GM19455 (cell line): ENCODE measurements around the gene EXOG.
"Not testable (repeated sequence)": the region's sequence is repeated elsewhere in the genome, so short reads cannot be mapped to it uniquely, and the experiment has no call there.

Experiments
- ATAC-seq: cut with Tn5 transposase; IDR thresholded peaks from one replicate; pipeline ENCODE4 v1.9.1; 2021; ENCODE audit not compliant: unreplicated experiment

The EXOG gene

DNA sequence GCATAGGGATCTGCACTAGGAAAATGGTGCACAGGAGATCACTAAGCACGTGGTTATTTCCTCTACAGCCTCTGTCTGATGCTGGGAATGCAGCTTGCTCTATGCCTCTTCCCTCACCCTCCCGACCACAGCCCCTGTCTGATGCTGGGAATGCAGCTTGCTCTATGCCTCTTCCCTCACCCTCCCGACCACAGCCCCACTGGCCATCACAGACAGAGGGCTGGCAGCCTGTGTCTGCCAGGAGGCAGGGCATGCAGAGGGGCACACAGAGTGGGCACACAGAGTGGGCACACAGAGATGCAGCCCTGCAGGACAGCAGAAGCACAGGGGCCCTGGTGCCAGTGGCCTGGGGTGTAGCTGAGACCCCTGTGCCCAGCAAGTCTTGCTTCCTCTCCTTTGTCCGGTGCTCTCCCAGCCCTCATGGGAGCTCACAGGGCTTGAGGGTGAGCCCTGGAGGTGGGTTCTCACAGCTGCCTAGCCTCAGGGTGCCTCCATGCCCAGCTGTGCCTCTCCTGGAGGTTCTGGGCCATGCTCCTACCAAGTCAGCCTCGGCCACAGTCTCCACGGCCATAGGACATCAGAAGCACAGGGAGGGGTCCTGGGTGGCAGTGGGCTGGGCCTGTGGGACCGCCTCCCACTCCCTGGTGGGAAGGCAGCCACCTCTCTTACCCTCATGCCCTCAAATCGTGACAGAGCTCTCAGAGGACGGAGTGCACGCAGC lies 65.8 kb downstream of the EXOG start:
- no peak for ATAC-seq

GRCh38 chr3:38562467-38562925 lies 66.4 kb downstream of the EXOG start:
- ATAC-seq, result no peak

DNA sequence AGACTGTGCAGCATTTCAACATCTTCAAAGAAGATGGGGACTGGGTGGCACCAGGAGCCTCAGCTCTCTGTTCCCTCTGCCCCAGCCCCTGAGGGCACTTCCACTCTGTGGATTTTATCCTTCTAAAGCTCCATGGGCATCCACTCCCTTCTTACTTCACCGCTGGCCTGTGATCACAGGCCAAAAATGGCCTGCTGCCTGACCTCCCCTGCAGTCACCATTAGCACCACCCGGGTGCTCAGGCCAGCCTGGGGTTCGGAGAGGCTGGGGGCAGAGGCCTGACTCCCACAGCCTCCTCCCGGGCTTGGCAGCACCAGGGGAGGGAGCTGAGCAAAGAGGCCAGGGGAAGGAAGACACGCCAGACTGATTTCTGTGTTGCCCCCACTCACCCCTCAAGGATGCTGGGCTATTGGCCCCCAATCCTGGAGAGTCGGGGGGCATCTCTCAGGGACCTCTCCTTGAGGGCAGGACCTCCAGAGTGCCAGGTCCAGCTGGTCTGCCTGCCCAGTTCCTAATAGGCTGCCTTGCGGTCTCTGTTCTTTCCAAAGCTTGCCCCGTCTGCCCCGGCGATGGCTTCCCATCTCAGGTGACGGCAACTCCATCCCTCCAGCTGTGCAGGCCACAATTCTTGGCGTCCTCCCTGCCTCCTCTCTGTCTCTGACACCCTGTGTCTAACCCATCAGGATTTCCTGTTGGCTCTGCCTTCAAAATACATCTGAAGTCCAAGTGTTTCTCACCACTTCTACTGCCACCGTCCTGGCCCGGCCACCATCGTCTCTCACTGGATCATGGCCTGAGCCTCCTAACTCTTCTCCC lies 67.1 kb downstream of the EXOG start:
- ATAC-seq, result no peak

- ATAC-seq, result no peak
These were observed 67.7 kb downstream of the EXOG start for GRCh38 chr3:38563886-38564270.

GRCh38 chr3:38564631-38565338 lies 68.6 kb downstream of the EXOG start:
- no peak for ATAC-seq

DNA sequence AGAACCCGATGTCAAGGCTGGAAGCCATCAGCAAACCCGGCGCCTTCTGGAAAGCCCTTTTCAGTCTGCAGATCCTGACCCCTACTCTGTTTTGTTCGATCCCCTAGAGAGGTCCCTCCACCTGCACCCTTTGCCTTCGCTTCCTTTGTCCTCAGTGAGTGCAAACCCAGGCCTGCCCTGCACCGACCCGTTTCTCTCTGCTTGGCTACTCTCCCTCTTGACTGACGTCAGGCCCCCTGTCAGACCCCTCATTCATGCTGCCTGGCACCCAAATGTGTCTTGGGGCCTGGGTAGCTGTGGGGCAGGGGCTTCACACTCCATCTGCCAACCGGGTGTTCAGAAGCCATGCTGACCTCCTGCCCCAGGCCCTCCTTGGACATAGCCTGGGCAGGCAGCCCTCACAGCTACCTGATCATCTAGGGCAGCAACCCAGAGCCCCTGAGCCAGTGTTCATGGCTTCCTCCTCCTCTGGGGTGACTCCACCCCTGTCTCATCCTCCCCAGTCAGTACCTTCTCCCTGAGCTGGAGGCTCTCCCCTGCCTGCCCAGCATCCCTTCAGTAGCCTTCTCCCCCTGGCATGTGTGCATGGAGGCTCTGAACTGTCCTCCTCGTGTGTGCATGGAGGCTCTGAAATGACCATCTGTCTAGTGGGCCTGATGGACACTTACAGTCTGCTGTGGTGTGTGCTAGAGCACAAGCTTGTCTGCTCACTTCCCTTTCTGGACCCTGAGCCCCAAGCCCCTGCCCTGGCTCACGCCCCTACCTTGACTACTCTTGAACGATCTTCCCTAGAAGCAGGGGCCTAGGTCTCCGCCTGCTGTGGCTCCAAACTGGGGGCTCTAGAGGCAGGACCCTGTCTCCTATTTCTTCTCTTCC lies 69.4 kb downstream of the EXOG start:
- ATAC-seq, result no peak

- ATAC-seq, result no peak
These were observed 70.0 kb downstream of the EXOG start for GRCh38 chr3:38566215-38566528.

DNA sequence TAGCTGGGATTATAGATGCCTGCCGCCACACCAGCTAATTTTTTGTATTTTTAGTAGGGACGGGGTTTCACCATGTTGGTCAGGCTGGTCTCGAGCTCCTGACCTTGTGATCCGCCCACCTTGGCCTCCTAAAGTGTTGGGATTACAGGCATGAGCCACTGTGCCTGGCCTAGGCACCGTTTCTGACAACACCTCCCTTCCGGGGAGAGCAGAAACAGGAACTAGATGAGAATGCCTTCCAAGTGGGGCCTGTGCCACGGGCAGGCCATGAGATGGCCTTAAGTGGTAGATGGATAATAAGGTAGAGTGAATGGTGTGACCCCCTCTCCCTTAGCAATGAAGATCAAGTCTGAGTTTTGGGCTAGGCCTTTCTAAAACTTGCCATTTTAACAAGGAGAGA lies 70.7 kb downstream of the EXOG start:
- ATAC-seq, result not testable (repeated sequence)

DNA sequence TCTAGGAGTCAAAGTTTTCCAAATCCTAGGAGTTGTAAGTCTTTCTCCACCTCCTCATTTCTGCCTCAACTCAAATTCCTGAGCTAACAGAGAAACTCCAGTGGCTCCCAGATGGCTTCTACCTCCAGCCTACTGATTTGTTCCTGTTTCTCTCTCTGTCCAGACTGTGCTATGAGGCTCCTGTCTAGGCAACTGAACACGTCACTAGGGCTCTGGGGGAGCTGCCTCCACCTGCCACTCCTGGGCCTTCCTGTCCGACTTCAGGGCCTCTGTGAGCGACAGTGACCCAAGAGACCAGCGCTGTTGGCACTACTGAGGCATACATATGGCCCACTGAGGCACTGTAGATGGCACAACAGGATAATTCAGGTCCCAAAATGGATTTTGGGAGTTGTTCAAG lies 71.4 kb downstream of the EXOG start:
- no peak for ATAC-seq

GRCh38 chr3:38573111-38573510 lies 77.0 kb downstream of the EXOG start:
- ATAC-seq, result no peak

DNA sequence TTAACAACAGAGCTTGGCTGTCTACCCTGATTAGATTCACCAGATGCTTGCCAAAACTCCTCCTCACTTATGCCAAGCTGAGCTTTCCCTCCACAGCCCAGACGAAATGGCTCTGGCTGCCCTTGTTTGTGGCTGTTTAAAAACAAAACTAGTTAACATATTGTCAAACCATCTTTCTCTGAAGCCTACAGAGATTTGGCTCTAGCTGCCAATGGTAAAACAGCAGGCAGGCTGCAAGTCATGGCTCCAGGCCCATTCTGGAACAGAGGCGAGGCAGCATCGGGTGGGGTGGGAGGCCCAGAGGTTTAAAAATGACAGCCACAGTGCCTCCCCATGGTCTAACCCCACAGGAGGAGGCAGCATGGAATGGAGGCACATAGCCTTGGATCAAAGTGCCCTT lies 77.4 kb downstream of the EXOG start:
- no peak for ATAC-seq

DNA sequence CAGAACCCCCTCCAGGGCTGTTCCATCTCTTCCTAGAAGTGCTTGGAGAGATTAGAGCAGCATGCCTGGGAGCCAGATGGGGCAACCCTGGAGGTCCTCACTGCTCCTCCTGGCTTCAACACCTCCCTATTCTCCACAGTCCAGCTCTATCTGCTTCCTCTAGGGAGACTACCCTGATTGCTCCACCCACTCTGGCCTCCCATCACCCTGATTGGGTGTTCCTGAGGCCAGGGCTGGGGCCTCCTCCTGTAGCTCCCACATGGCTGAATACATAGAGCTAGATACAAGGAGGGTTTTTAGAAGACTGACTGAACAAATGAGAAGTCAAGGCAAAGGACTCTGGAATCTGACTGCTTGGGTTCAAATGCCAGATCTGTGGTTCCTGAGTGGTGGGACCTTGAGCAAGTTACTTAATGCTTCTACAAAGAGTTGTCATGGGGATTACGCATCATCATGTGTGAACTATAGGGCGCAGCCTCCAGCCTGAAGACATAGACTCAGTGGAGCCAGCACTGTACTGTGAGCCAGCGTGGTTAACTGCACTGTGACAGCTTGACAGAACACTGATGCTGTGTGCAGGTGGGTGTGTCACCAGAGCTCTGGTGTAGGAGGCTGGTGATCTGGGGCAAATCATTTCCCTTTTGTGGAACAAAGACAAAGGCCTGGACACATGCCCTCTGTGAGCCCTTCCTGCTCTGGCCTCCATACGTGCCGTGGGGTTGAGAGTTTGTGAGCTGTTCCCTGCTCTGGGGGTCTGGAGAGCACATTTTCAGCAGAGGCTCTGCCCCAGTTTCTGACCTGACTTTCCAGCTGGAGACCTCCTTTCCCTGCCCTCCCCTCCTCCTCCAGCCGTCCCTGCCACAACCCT lies 78.5 kb downstream of the EXOG start:
- no peak for ATAC-seq

DNA sequence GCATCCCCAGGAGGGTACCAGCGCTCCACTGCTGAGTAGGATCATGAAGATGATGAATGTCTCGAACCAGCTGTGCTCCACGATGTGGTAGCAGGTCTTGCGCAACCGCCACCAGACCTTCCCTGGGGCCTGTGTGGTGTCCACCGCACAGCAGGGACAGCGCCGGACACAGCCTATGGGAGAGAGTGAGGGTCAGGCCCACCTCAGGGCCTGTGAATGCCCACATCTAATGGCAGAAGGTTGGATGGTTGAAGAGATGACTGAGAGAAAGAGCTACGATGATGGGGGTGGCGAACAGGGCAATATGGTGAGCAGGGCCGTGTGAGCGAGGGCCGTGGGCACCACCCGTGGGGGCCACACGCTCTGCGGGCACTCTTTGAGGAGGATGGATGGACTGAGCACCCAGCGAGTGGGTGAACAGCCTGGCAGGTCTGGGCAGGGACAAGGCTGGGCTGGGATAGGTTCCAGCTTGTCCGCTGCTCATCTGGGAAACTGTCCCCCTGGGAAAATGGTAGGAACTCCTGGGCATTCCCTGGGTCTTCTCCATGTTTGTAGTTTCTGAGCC lies 79.2 kb downstream of the EXOG start:
- no peak for ATAC-seq
